ENCODE results near the gene UCN3. TPM values are rescaled to one million over a fixed set of nuclear protein-coding genes. Genes with fewer than 3 reads are reported as not detected.

The UCN3 gene
- total and polyA plus RNA-seq, 2 experiments from 2014 or later, result not detected

GRCh38 chr10:5343979-5344378 is 20.8 kb upstream of the UCN3 start:
- TF ChIP-seq EZH2phosphoT487 (IDR thresholded peaks at IDR 0.05; ENCODE audit: low read depth, severe bottlenecking, unreplicated experiment) (no peak), EZH2 (IDR thresholded peaks at IDR 0.05; ENCODE audit: borderline replicate concordance) (no peak), CTCF (IDR thresholded peaks at IDR 0.05; ENCODE audit: poor library complexity) (no peak)

GRCh38 chr10:5344746-5345145 is 20.0 kb upstream of the UCN3 start:
- no peak overlapping the region for H3K4me2 ChIP-seq
- no peaks in the 10 kb centered on the region for H3K79me2 ChIP-seq
- no peak for DNase-seq (ENCODE audit: low spot score)
- no peaks in the 10 kb centered on the region for H3K9me2 ChIP-seq (replicated peaks; ENCODE audit: insufficient read depth)
- H3K4me3 ChIP-seq, result no peak overlapping the region
- no peaks in the 10 kb centered on the region for H3K27me3 ChIP-seq
- no peaks in the 10 kb centered on the region for H4K20me1 ChIP-seq (ENCODE audit: insufficient read depth, poor library complexity, severe bottlenecking)
- H3K9me3 ChIP-seq (ENCODE audit: low read depth), result no peaks in the 10 kb centered on the region
- H2AFZ ChIP-seq, result no peak overlapping the region
- H3K36me3 ChIP-seq (replicated peaks; ENCODE audit: insufficient read depth, low read depth), result no peaks in the 10 kb centered on the region
- no peaks in the 10 kb centered on the region for H3K4me1 ChIP-seq (ENCODE audit: insufficient read depth)
- TF ChIP-seq EZH2 (IDR thresholded peaks at IDR 0.05; ENCODE audit: borderline replicate concordance) (no peak), CTCF (IDR thresholded peaks at IDR 0.05; ENCODE audit: poor library complexity) (no peak), EZH2phosphoT487 (IDR thresholded peaks at IDR 0.05; ENCODE audit: low read depth, severe bottlenecking, unreplicated experiment) (no peak)
- no peak overlapping the region for H3K27ac ChIP-seq

More at GRCh38 chr10:5343979-5344378, 20.8 kb upstream of the UCN3 start:
- Histone ChIP-seq H3K27me3 (no peaks in the 10 kb centered on the region), H3K4me2 (no peak overlapping the region), H3K4me3 (no peak overlapping the region), H3K9me2 (replicated peaks; ENCODE audit: insufficient read depth) (no peaks in the 10 kb centered on the region), H3K4me1 (ENCODE audit: insufficient read depth) (no peaks in the 10 kb centered on the region), H3K9me3 (ENCODE audit: low read depth) (no peaks in the 10 kb centered on the region), H2AFZ (no peak overlapping the region), H3K36me3 (replicated peaks; ENCODE audit: insufficient read depth, low read depth) (no peaks in the 10 kb centered on the region), H3K27ac (no peak overlapping the region), H3K79me2 (no peaks in the 10 kb centered on the region), H4K20me1 (ENCODE audit: insufficient read depth, poor library complexity, severe bottlenecking) (no peaks in the 10 kb centered on the region)
- WGBS (ENCODE audit: low lambda C conversion rate, missing lambda C conversion rate), result 91% methylated on average over 4 of the region's 4 CpGs
- DNase-seq (ENCODE audit: low spot score), result no peak

GRCh38 chr10:5346881-5347280 is 17.9 kb upstream of the UCN3 start:
- no peaks in the 10 kb centered on the region for H3K4me1 ChIP-seq (ENCODE audit: insufficient read depth)
- no peaks in the 10 kb centered on the region for H3K9me3 ChIP-seq (ENCODE audit: low read depth)
- H3K27me3 ChIP-seq, result no peaks in the 10 kb centered on the region
- H2AFZ ChIP-seq, result no peak overlapping the region
- no peaks in the 10 kb centered on the region for H3K36me3 ChIP-seq (replicated peaks; ENCODE audit: insufficient read depth, low read depth)
- no peak overlapping the region for H3K4me3 ChIP-seq
- H3K79me2 ChIP-seq, result no peaks in the 10 kb centered on the region
- no peak for DNase-seq (ENCODE audit: low spot score)
- no peak for TF ChIP-seq EZH2phosphoT487 (IDR thresholded peaks at IDR 0.05; ENCODE audit: low read depth, severe bottlenecking, unreplicated experiment)
- no peak for TF ChIP-seq CTCF (IDR thresholded peaks at IDR 0.05; ENCODE audit: poor library complexity)
- no peak for TF ChIP-seq EZH2 (IDR thresholded peaks at IDR 0.05; ENCODE audit: borderline replicate concordance)
- WGBS (ENCODE audit: low lambda C conversion rate, missing lambda C conversion rate), result 67% methylated on average over 4 of the region's 4 CpGs
- H3K27ac ChIP-seq, result no peak overlapping the region
- H4K20me1 ChIP-seq (ENCODE audit: insufficient read depth, poor library complexity, severe bottlenecking), result no peaks in the 10 kb centered on the region
- no peak overlapping the region for H3K4me2 ChIP-seq
- no peaks in the 10 kb centered on the region for H3K9me2 ChIP-seq (replicated peaks; ENCODE audit: insufficient read depth)

- Histone ChIP-seq H3K4me1 (ENCODE audit: insufficient read depth) (no peaks in the 10 kb centered on the region), H4K20me1 (ENCODE audit: insufficient read depth, poor library complexity, severe bottlenecking) (no peaks in the 10 kb centered on the region), H3K4me2 (no peak overlapping the region), H3K36me3 (replicated peaks; ENCODE audit: insufficient read depth, low read depth) (no peaks in the 10 kb centered on the region), H3K4me3 (no peak overlapping the region), H3K9me3 (ENCODE audit: low read depth) (no peaks in the 10 kb centered on the region), H3K27ac (no peak overlapping the region), H3K27me3 (no peaks in the 10 kb centered on the region), H2AFZ (no peak overlapping the region), H3K79me2 (no peaks in the 10 kb centered on the region), H3K9me2 (replicated peaks; ENCODE audit: insufficient read depth) (no peaks in the 10 kb centered on the region)
- no peak for DNase-seq (ENCODE audit: low spot score)
- TF ChIP-seq CTCF (IDR thresholded peaks at IDR 0.05; ENCODE audit: poor library complexity), result no peak
- TF ChIP-seq EZH2 (IDR thresholded peaks at IDR 0.05; ENCODE audit: borderline replicate concordance), result no peak
- no peak for TF ChIP-seq EZH2phosphoT487 (IDR thresholded peaks at IDR 0.05; ENCODE audit: low read depth, severe bottlenecking, unreplicated experiment)
- 81% methylated on average over 2 of the region's 2 CpGs for WGBS (ENCODE audit: low lambda C conversion rate, missing lambda C conversion rate)
These were observed 15.4 kb upstream of the UCN3 start for GRCh38 chr10:5349362-5349761.
